ENCODE measurements around the gene FAM120A.

The FAM120A gene

DNA sequence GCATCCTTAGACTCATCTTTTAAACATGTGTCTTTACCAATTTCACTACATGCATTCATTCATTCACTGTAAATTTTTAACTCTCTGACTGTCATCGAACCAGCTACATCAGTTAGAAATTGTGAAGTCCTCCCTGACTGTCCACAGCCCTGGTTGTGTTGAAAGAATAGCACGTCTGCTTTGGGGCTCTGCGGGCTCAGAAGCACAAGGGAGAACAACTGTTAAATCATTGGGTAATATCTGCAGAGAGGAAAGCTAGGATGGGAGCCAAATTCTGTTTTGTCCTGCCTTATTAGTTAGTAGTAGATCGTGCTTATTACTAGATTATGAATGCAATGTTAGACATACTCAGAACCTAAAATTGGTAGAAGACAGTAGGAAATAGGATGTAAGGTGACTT lies 28.2 kb downstream of the FAM120A start:
- H2BK15ac ChIP-seq (ENCODE audit: low read depth, poor library complexity, severe bottlenecking), result no peak overlapping the region
- no peaks in the 10 kb centered on the region for H3K27me3 ChIP-seq (ENCODE audit: control insufficient read depth in 1 of 2, insufficient read depth in 1 of 2, low read length in 2 of 2)
- no peak for DNase-seq

DNA sequence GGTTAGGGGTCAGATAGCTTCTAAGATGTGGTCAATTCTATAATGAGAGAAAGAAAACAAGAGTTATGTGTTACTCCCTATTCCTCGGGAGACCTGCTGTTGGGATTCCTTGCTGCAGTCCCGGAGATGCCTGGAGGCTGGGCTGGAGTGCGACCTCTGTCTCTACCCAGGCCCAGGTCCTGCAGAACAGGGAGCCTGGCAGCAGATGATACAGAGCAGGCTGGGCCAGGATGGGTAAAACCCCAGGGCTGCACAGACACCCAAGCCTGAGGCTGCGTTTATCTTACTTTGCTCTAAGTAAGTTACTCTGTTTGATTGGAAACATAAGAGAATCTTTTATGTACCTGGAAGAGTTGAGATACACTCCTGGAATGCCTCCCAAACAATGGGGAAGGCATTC lies 28.8 kb downstream of the FAM120A start:
- Histone ChIP-seq H3K4me1 (ENCODE audit: control insufficient read depth, insufficient read depth, low read depth, low read length) (peaks cover 9% of the 10 kb centered on the region), H3K36me3 (ENCODE audit: control insufficient read depth in 1 of 2, insufficient read depth in 2 of 2, low read depth in 1 of 2, low read length in 2 of 2) (peaks cover 20 to 27% of the 10 kb centered on the region in 2 experiments), H4K91ac (ENCODE audit: low read length) (no peak overlapping the region), H3K14ac (ENCODE audit: low read length in 2 of 2) (no peak overlapping the region), H3K79me1 (replicated peaks; ENCODE audit: low read length, poor library complexity, severe bottlenecking) (peaks cover 24% of the 10 kb centered on the region), H3K23ac (ENCODE audit: low read length in 2 of 2) (no peak overlapping the region), H3K4me3 (ENCODE audit: insufficient read depth in 1 of 2, low read depth in 1 of 2, low read length in 2 of 2) (peak overlapping the region in 1 of 2 experiments; percentile 28), H3K4me2 (ENCODE audit: low read length, poor library complexity, severe bottlenecking) (no peak overlapping the region), H3K27ac (ENCODE audit: low read length, poor library complexity, severe bottlenecking) (no peak overlapping the region), H3K4ac (ENCODE audit: low read depth in 1 of 2, low read length in 2 of 2) (no peak overlapping the region), H2BK120ac (ENCODE audit: low read depth, low read length) (no peak overlapping the region), H3K27me3 (ENCODE audit: control insufficient read depth in 1 of 2, insufficient read depth in 1 of 2, low read length in 2 of 2) (no peaks in the 10 kb centered on the region), H3K9me3 (ENCODE audit: control insufficient read depth, low read length) (no peaks in the 10 kb centered on the region), H2AK5ac (ENCODE audit: low read length, severe bottlenecking) (no peak overlapping the region), H2BK12ac (ENCODE audit: low read length in 2 of 2) (no peak overlapping the region), H3K9ac (ENCODE audit: low read length) (no peak overlapping the region), H2AFZ (ENCODE audit: low read depth, low read length) (no peak overlapping the region), H2BK5ac (ENCODE audit: low read depth, low read length, poor library complexity, severe bottlenecking) (no peak overlapping the region), H2BK15ac (ENCODE audit: low read depth, poor library complexity, severe bottlenecking) (no peak overlapping the region), H4K8ac (ENCODE audit: low read length) (no peak overlapping the region), H3K18ac (ENCODE audit: low read depth in 1 of 2, low read length in 2 of 2) (no peak overlapping the region)
- 77% methylated on average over 4 of the region's 4 CpGs for WGBS
- no peak for DNase-seq

More for the DNA sequence above, 28.2 kb downstream of the FAM120A start:
- H3K23ac ChIP-seq (ENCODE audit: low read length in 2 of 2), result no peak overlapping the region
- H3K4me3 ChIP-seq (ENCODE audit: insufficient read depth in 1 of 2, low read depth in 1 of 2, low read length in 2 of 2), result peak overlapping the region in 1 of 2 experiments; percentile 28
- no peak overlapping the region for H4K8ac ChIP-seq (ENCODE audit: low read length)
- peaks cover 21% of the 10 kb centered on the region for H3K79me1 ChIP-seq (replicated peaks; ENCODE audit: low read length, poor library complexity, severe bottlenecking)
- H3K9me3 ChIP-seq (ENCODE audit: control insufficient read depth, low read length), result no peaks in the 10 kb centered on the region
- no peak overlapping the region for H2AFZ ChIP-seq (ENCODE audit: low read depth, low read length)
- no peak overlapping the region for H2AK5ac ChIP-seq (ENCODE audit: low read length, severe bottlenecking)
- H2BK5ac ChIP-seq (ENCODE audit: low read depth, low read length, poor library complexity, severe bottlenecking), result no peak overlapping the region
- H3K4ac ChIP-seq (ENCODE audit: low read depth in 1 of 2, low read length in 2 of 2), result no peak overlapping the region
- no peak overlapping the region for H3K4me2 ChIP-seq (ENCODE audit: low read length, poor library complexity, severe bottlenecking)
- H4K91ac ChIP-seq (ENCODE audit: low read length), result no peak overlapping the region
- H2BK12ac ChIP-seq (ENCODE audit: low read length in 2 of 2), result no peak overlapping the region
- no peak overlapping the region for H3K27ac ChIP-seq (ENCODE audit: low read length, poor library complexity, severe bottlenecking)
- peaks cover 9% of the 10 kb centered on the region for H3K4me1 ChIP-seq (ENCODE audit: control insufficient read depth, insufficient read depth, low read depth, low read length)
- H3K14ac ChIP-seq (ENCODE audit: low read length in 2 of 2), result no peak overlapping the region
- 94% methylated on average over 4 of the region's 4 CpGs for WGBS
- H3K9ac ChIP-seq (ENCODE audit: low read length), result peak overlapping the region; percentile 33
- H2BK120ac ChIP-seq (ENCODE audit: low read depth, low read length), result no peak overlapping the region
- peaks cover 16 to 24% of the 10 kb centered on the region in 2 experiments for H3K36me3 ChIP-seq (ENCODE audit: control insufficient read depth in 1 of 2, insufficient read depth in 2 of 2, low read depth in 1 of 2, low read length in 2 of 2)
- no peak overlapping the region for H3K18ac ChIP-seq (ENCODE audit: low read depth in 1 of 2, low read length in 2 of 2)

DNA sequence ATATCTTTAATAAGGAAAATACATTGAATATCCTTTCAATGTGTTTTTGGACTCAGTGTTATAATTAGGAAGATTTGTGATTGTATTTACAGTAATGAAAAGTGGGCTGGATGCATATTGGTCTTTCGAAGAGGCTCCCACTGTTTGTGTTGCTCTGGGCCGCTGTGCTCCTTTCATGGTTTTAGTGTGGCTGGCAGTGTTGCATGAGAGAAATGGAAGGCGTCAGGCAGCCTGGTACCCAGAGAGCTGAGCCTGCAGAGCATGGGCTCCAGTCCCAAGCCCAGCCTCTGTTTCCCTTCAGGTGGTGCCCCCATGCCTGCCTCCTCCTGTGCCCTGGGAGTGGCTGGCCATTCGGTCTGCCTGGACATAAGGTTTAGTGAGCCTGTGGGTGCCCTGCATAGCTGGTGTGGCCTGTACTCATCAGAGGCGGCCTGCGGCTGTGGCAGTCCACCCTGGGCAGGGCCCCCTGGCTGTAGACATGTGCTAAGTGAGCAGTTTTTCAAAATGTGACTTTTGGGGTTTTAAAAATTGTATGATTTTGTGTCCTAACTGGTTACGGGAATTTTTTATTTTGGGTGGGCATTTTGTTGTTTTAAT lies 29.3 kb downstream of the FAM120A start:
- Histone ChIP-seq H4K8ac (ENCODE audit: low read length) (peak overlapping the region; percentile 84), H2BK5ac (ENCODE audit: low read depth, low read length, poor library complexity, severe bottlenecking) (no peak overlapping the region), H3K36me3 (ENCODE audit: control insufficient read depth in 1 of 2, insufficient read depth in 2 of 2, low read depth in 1 of 2, low read length in 2 of 2) (peaks cover 24 to 32% of the 10 kb centered on the region in 2 experiments), H3K4ac (ENCODE audit: low read depth in 1 of 2, low read length in 2 of 2) (peak overlapping the region in 1 of 2 experiments; percentile 65), H3K4me2 (ENCODE audit: low read length, poor library complexity, severe bottlenecking) (no peak overlapping the region), H2AK5ac (ENCODE audit: low read length, severe bottlenecking) (no peak overlapping the region), H3K9me3 (ENCODE audit: control insufficient read depth, low read length) (no peaks in the 10 kb centered on the region), H3K4me1 (ENCODE audit: control insufficient read depth, insufficient read depth, low read depth, low read length) (peaks cover 9% of the 10 kb centered on the region), H2AFZ (ENCODE audit: low read depth, low read length) (no peak overlapping the region), H3K18ac (ENCODE audit: low read depth in 1 of 2, low read length in 2 of 2) (peak overlapping the region in 1 of 2 experiments; percentile 49), H2BK120ac (ENCODE audit: low read depth, low read length) (no peak overlapping the region), H3K4me3 (ENCODE audit: insufficient read depth in 1 of 2, low read depth in 1 of 2, low read length in 2 of 2) (no peak overlapping the region), H3K14ac (ENCODE audit: low read length in 2 of 2) (no peak overlapping the region), H3K79me1 (replicated peaks; ENCODE audit: low read length, poor library complexity, severe bottlenecking) (peaks cover 27% of the 10 kb centered on the region), H3K27ac (ENCODE audit: low read length, poor library complexity, severe bottlenecking) (no peak overlapping the region), H3K23ac (ENCODE audit: low read length in 2 of 2) (peak overlapping the region in 1 of 2 experiments; percentile 37), H2BK15ac (ENCODE audit: low read depth, poor library complexity, severe bottlenecking) (no peak overlapping the region), H2BK12ac (ENCODE audit: low read length in 2 of 2) (no peak overlapping the region), H3K27me3 (ENCODE audit: control insufficient read depth in 1 of 2, insufficient read depth in 1 of 2, low read length in 2 of 2) (no peaks in the 10 kb centered on the region), H3K9ac (ENCODE audit: low read length) (no peak overlapping the region), H4K91ac (ENCODE audit: low read length) (peak overlapping the region; percentile 66)
- WGBS, result 95% methylated on average over 7 of the region's 7 CpGs
- no peak for DNase-seq

DNA sequence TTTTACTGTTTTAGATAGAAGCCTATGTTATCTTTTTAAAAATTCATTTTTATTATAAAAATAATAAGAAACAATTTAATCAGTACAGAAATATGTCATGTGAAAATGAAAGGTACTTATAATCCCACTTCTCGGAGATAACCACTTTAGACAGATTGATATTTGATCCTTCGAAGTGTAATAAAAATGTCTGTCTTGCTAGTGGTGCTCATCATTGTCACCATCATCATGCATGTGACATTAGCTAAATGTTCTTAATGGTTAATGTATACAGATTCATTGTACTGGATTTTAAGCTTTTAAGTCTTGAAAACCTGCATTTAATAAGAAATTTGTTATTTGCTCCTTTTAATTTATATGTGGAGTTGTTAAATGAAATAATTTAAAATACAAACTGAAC lies 32.0 kb downstream of the FAM120A start:
- Histone ChIP-seq H3K79me1 (replicated peaks; ENCODE audit: low read length, poor library complexity, severe bottlenecking) (peaks cover 28% of the 10 kb centered on the region), H3K9me3 (ENCODE audit: control insufficient read depth, low read length) (no peaks in the 10 kb centered on the region), H3K4ac (ENCODE audit: low read depth in 1 of 2, low read length in 2 of 2) (no peak overlapping the region), H3K4me3 (ENCODE audit: insufficient read depth in 1 of 2, low read depth in 1 of 2, low read length in 2 of 2) (no peak overlapping the region), H3K27me3 (ENCODE audit: control insufficient read depth in 1 of 2, insufficient read depth in 1 of 2, low read length in 2 of 2) (no peaks in the 10 kb centered on the region), H3K18ac (ENCODE audit: low read depth in 1 of 2, low read length in 2 of 2) (no peak overlapping the region), H3K36me3 (ENCODE audit: control insufficient read depth in 1 of 2, insufficient read depth in 2 of 2, low read depth in 1 of 2, low read length in 2 of 2) (peaks cover 24% of the 10 kb centered on the region in 2 experiments), H4K8ac (ENCODE audit: low read length) (no peak overlapping the region), H3K4me1 (ENCODE audit: control insufficient read depth, insufficient read depth, low read depth, low read length) (peaks cover 9% of the 10 kb centered on the region), H2BK5ac (ENCODE audit: low read depth, low read length, poor library complexity, severe bottlenecking) (no peak overlapping the region), H2BK120ac (ENCODE audit: low read depth, low read length) (no peak overlapping the region), H2AK5ac (ENCODE audit: low read length, severe bottlenecking) (no peak overlapping the region), H3K27ac (ENCODE audit: low read length, poor library complexity, severe bottlenecking) (no peak overlapping the region), H3K4me2 (ENCODE audit: low read length, poor library complexity, severe bottlenecking) (no peak overlapping the region), H3K9ac (ENCODE audit: low read length) (no peak overlapping the region), H3K14ac (ENCODE audit: low read length in 2 of 2) (no peak overlapping the region), H2BK12ac (ENCODE audit: low read length in 2 of 2) (no peak overlapping the region), H2AFZ (ENCODE audit: low read depth, low read length) (no peak overlapping the region), H3K23ac (ENCODE audit: low read length in 2 of 2) (no peak overlapping the region), H4K91ac (ENCODE audit: low read length) (no peak overlapping the region), H2BK15ac (ENCODE audit: low read depth, poor library complexity, severe bottlenecking) (no peak overlapping the region)
- WGBS, result 100% methylated on average over 1 of the region's 2 CpGs
- DNase-seq, result no peak
